Activated CD8-positive, alpha-beta T cell treated with anti-CD3 and anti-CD28 coated beads, Interleukin-2, amount 10 ng/mL, durations not matched to agents 7 days and 5 days (primary cell): ENCODE results near the gene PTPRA. TPM values are rescaled to one million over a fixed set of nuclear protein-coding genes. Genes with fewer than 3 reads are reported as not detected.
A peak's percentile ranks its signal among the peaks of the same experiment; 100 is the strongest.
"Not testable (repeated sequence)": the region's sequence is repeated elsewhere in the genome, so short reads cannot be mapped to it uniquely, and the experiment has no call there.

Source experiments
- ATAC-seq: fragments of 150-1000 bp; cut with Tn5 transposase; one replicate; pipeline ENCODE4 v1.10.0; 2021; ENCODE audit warnings: moderate library complexity
- CTCF ChIA-PET: fragments of 350-600 bp; sonication (Branson Sonifier 250); formaldehyde crosslinking; loops from one replicate; lab custom pipeline; 2021; ENCODE audit warnings: antibody characterized with exemption; lab: Charles Lee
- POLR2A ChIA-PET: fragments of 350-600 bp; sonication (Branson Sonifier 250); formaldehyde crosslinking; loops from one replicate; lab custom pipeline; 2021; ENCODE audit warnings: antibody characterized with exemption; lab: Charles Lee
- DNase-seq: peaks from one replicate; pipeline ENCODE4 v3.0.0-alpha.2; 2020
- H3K27ac Mint-ChIP-seq: one replicate; pipeline ENCODE4 v1.8.0; 2021; ENCODE audit warnings: mild to moderate bottlenecking, mixed read lengths
- H3K27me3 Mint-ChIP-seq: one replicate; pipeline ENCODE4 v1.8.0; 2021; ENCODE audit warnings: low read depth, mixed read lengths
- H3K36me3 Mint-ChIP-seq: one replicate; pipeline ENCODE4 v1.8.0; 2021; ENCODE audit warnings: low read depth, mixed read lengths
- H3K4me1 Mint-ChIP-seq: one replicate; pipeline ENCODE4 v1.8.0; 2021; ENCODE audit warnings: low read depth, mixed read lengths
- H3K4me3 Mint-ChIP-seq: one replicate; pipeline ENCODE4 v1.8.0; 2021; ENCODE audit warnings: mild to moderate bottlenecking, mixed read lengths
- H3K9me3 Mint-ChIP-seq: one replicate; pipeline ENCODE4 v1.8.0; 2022; ENCODE audit warnings: mixed read lengths; ENCODE audit not compliant: insufficient read depth
- total RNA-seq, 2 experiments: library from RNA; stranded (reverse); gene quantifications; one replicate each; pipeline ENCODE4 v1.2.3, GENCODE V29; 2021

Gene PTPRA
- total RNA-seq, 2 experiments from 2014 or later, result 58.5 to 60.9 TPM

- POLR2A ChIA-PET, result interaction anchor here (1.0 kb wide), 1 partner anchor 88 kb away, joined by 3 read pairs; the partner anchor contains the start of genes FASTKD5 and UBOX5
- peaks cover 22% of the 10 kb centered on the region for H3K4me1 Mint-ChIP-seq
- peak within 1 kb of the TSS; percentile 60 for H3K4me3 Mint-ChIP-seq
- peak; percentile 67 for DNase-seq
- H3K36me3 Mint-ChIP-seq, result no peaks in the 10 kb centered on the region
- peak; percentile 80 for ATAC-seq
- H3K27ac Mint-ChIP-seq, result no peak within 1 kb of the TSS
- peaks cover 24% of the 10 kb centered on the region for H3K27me3 Mint-ChIP-seq
- H3K9me3 Mint-ChIP-seq, result no peaks in the 10 kb centered on the region
- CTCF ChIA-PET, result interaction anchor here (1.0 kb wide), 1 partner anchor 19 kb away, joined by 3 read pairs; no protein-coding TSS in a partner anchor
Observed at GRCh38 chr20:3071610-3072529, 198.6 kb downstream of the PTPRA start, which contains the start of gene OXT. TSS of gene OXT (plus strand) at chr20:3071620. CDS start at chr20:3071656, 36 bp downstream.

GRCh38 chr20:3072530-3073250, 199.4 kb downstream of the PTPRA start:
- ATAC-seq (no peak), DNase-seq (no peak)
- Mint-ChIP-seq H3K36me3 (peaks cover 1% of the 10 kb centered on the region), H3K4me1 (peaks cover 30% of the 10 kb centered on the region), H3K9me3 (no peaks in the 10 kb centered on the region), H3K4me3 (peak overlapping the region; percentile 60), H3K27ac (no peak overlapping the region), H3K27me3 (peaks cover 25% of the 10 kb centered on the region)
- POLR2A ChIA-PET, result interaction anchor here (0.5 to 1.0 kb wide), 2 partner anchors 87 to 834 kb away, joined by 3 read pairs; partner anchors contain the start of genes FASTKD5 and UBOX5
- CTCF ChIA-PET, result no interaction called here

- DNase-seq, H3K4me3 Mint-ChIP-seq, H3K27ac Mint-ChIP-seq, ATAC-seq, H3K9me3 Mint-ChIP-seq, CTCF ChIA-PET, H3K36me3 Mint-ChIP-seq: not testable (repeated sequence)
- H3K27me3 Mint-ChIP-seq, result peaks cover 29% of the 10 kb centered on the region
- peaks cover 34% of the 10 kb centered on the region for H3K4me1 Mint-ChIP-seq
- POLR2A ChIA-PET, result interaction anchor here (0.5 kb wide), 1 partner anchor 834 kb away, joined by 3 read pairs; no protein-coding TSS in a partner anchor
Observed at GRCh38 chr20:3073251-3073643, 200.0 kb downstream of the PTPRA start.

GRCh38 chr20:3074812-3075211, 201.5 kb downstream of the PTPRA start:
- Mint-ChIP-seq H3K4me3 (no peak overlapping the region), H3K27ac (no peak overlapping the region), H3K9me3 (peaks cover 3% of the 10 kb centered on the region), H3K27me3 (peaks cover 34% of the 10 kb centered on the region), H3K4me1 (peaks cover 35% of the 10 kb centered on the region), H3K36me3 (peaks cover 5% of the 10 kb centered on the region)
- ChIA-PET POLR2A (no interaction called here), CTCF (interaction anchor here (1.1 kb wide), 1 partner anchor 22 kb away, joined by 6 read pairs; no protein-coding TSS in a partner anchor)
- no peak for DNase-seq
- ATAC-seq, result no peak

- POLR2A ChIA-PET, CTCF ChIA-PET, DNase-seq: not testable (repeated sequence)
Observed at GRCh38 chr20:3075315-3075714, 202.0 kb downstream of the PTPRA start.

GRCh38 chr20:3077618-3078134, 204.4 kb downstream of the PTPRA start:
- Mint-ChIP-seq H3K27ac (peak overlapping the region; percentile 34), H3K36me3 (peaks cover 5% of the 10 kb centered on the region), H3K9me3 (peaks cover 3% of the 10 kb centered on the region), H3K4me1 (peaks cover 29% of the 10 kb centered on the region), H3K4me3 (peak overlapping the region; percentile 26), H3K27me3 (peaks cover 46% of the 10 kb centered on the region)
- ATAC-seq (peak; percentile 58), DNase-seq (peak; percentile 53)
- POLR2A ChIA-PET, result interaction anchor here (0.7 to 1.2 kb wide), 3 partner anchors 15 to 86 kb away, joined by 3 to 7 read pairs (median 4); no protein-coding TSS in a partner anchor
- CTCF ChIA-PET, result interaction anchor here (0.9 to 1.4 kb wide), 7 partner anchors 13 to 163 kb away, joined by 3 to 12 read pairs (median 3); no protein-coding TSS in a partner anchor

More at GRCh38 chr20:3075315-3075714, 202.0 kb downstream of the PTPRA start:
- H3K27ac Mint-ChIP-seq, H3K9me3 Mint-ChIP-seq, ATAC-seq, H3K4me3 Mint-ChIP-seq, H3K36me3 Mint-ChIP-seq: not testable (repeated sequence)
- Mint-ChIP-seq H3K27me3 (peaks cover 39% of the 10 kb centered on the region), H3K4me1 (peaks cover 35% of the 10 kb centered on the region)

GRCh38 chr20:3080939-3081388, 207.7 kb downstream of the PTPRA start:
- DNase-seq, result no peak
- Mint-ChIP-seq H3K9me3 (peaks cover 3% of the 10 kb centered on the region), H3K4me3 (no peak overlapping the region), H3K36me3 (peaks cover 5% of the 10 kb centered on the region), H3K27ac (no peak overlapping the region), H3K4me1 (peaks cover 24% of the 10 kb centered on the region), H3K27me3 (peaks cover 58% of the 10 kb centered on the region)
- ATAC-seq, result no peak
- CTCF ChIA-PET, result no interaction called here
- POLR2A ChIA-PET, result no interaction called here

GRCh38 chr20:3081641-3082040, 208.4 kb downstream of the PTPRA start:
- no peak overlapping the region for H3K27ac Mint-ChIP-seq
- no peak overlapping the region for H3K4me3 Mint-ChIP-seq
- H3K9me3 Mint-ChIP-seq, result peaks cover 3% of the 10 kb centered on the region
- CTCF ChIA-PET, result no interaction called here
- POLR2A ChIA-PET, result no interaction called here
- ATAC-seq (no peak), DNase-seq (no peak)
- peaks cover 58% of the 10 kb centered on the region for H3K27me3 Mint-ChIP-seq
- H3K36me3 Mint-ChIP-seq, result peaks cover 5% of the 10 kb centered on the region
- H3K4me1 Mint-ChIP-seq, result peaks cover 23% of the 10 kb centered on the region

- Mint-ChIP-seq H3K4me1 (peaks cover 16% of the 10 kb centered on the region), H3K4me3 (no peak overlapping the region), H3K27me3 (peaks cover 56% of the 10 kb centered on the region), H3K27ac (no peak overlapping the region), H3K36me3 (peaks cover 5% of the 10 kb centered on the region), H3K9me3 (peaks cover 3% of the 10 kb centered on the region)
- POLR2A ChIA-PET, result interaction anchor here (0.7 kb wide), 1 partner anchor 10 kb away, joined by 4 read pairs; no protein-coding TSS in a partner anchor
- DNase-seq (no peak), ATAC-seq (peak; percentile 32)
- CTCF ChIA-PET, result no interaction called here
Observed at GRCh38 chr20:3082306-3082951, 209.1 kb downstream of the PTPRA start.

- Mint-ChIP-seq H3K4me1 (peaks cover 9% of the 10 kb centered on the region), H3K36me3 (no peaks in the 10 kb centered on the region), H3K4me3 (no peak overlapping the region), H3K27ac (no peak overlapping the region), H3K27me3 (peaks cover 52% of the 10 kb centered on the region), H3K9me3 (no peaks in the 10 kb centered on the region)
- ChIA-PET CTCF (no interaction called here), POLR2A (interaction anchor here (0.7 kb wide), 1 partner anchor 9 kb away, joined by 4 read pairs; no protein-coding TSS in a partner anchor)
- DNase-seq (no peak), ATAC-seq (peak; percentile 34)
Observed at GRCh38 chr20:3082955-3083952, 210.0 kb downstream of the PTPRA start.
